Gastrocnemius medialis (tissue), 4 donors: ENCODE data around the gene SH3BP1.

ENCODE experiments used
- CTCF ChIP-seq, 5 experiments: fragments of 450-650 bp in 3 of 5; fragments of 200-600 bp in 2 of 5; sonication (generic) in 2 of 5; IDR thresholded peaks in 4 of 5; conservative IDR thresholded peaks in 1 of 5; 1 replicate in 4 of 5; 2 replicates in 1 of 5; pipeline ENCODE4 v1.5.1; 2016 to 2019; ENCODE audit warnings: antibody characterized with exemption in 5 of 5, mild to moderate bottlenecking in 3 of 5, moderate library complexity in 3 of 5
- POLR2A ChIP-seq, 2 donors: fragments of 450-650 bp; IDR thresholded peaks; one replicate each; pipeline ENCODE4 v1.6.1; 2017; ENCODE audit warnings: antibody characterized with exemption in 2 of 2, mild to moderate bottlenecking in 2 of 2, moderate library complexity in 2 of 2

DNA sequence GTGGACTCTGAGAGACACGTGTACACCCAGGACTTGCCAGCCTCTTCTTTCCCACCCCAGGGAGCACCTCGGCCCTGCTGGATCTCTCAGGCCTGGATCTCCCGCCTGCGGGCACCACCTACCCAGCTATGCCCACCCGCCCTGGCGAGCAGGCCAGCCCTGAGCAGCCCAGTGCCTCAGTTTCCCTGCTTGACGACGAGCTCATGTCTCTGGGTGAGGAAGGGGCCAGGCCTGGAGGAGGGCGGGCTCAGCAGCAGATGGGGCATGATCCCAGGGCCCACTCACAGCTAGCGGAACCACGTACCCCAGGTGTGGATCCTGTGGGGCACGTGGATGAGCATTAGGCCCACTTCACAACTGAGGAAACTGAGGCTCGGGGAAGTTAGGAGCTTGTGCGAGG is 13.7 kb upstream of the SH3BP1 start:
- TF ChIP-seq CTCF (IDR thresholded peaks at IDR 0.05 in 4 of 5, conservative IDR thresholded peaks at IDR 0.05 in 1 of 5) (no peak), POLR2A (IDR thresholded peaks at IDR 0.05) (no peak)
